GM12872 (cell line): ENCODE results near the gene PRSS3.

Experiments
- TF ChIP-seq, protein P1 (sequence below): IDR thresholded peaks from 3 replicates; pipeline ENCODE4 v1.5.1; 2011; ENCODE audit warnings: low read depth, mild to moderate bottlenecking, low read length, moderate library complexity; ENCODE audit not compliant: insufficient read depth

The PRSS3 gene

GRCh38 chr9:33765411-33765810 lies 29.9 kb upstream of the PRSS3 start:
- TF ChIP-seq, protein P1, sequence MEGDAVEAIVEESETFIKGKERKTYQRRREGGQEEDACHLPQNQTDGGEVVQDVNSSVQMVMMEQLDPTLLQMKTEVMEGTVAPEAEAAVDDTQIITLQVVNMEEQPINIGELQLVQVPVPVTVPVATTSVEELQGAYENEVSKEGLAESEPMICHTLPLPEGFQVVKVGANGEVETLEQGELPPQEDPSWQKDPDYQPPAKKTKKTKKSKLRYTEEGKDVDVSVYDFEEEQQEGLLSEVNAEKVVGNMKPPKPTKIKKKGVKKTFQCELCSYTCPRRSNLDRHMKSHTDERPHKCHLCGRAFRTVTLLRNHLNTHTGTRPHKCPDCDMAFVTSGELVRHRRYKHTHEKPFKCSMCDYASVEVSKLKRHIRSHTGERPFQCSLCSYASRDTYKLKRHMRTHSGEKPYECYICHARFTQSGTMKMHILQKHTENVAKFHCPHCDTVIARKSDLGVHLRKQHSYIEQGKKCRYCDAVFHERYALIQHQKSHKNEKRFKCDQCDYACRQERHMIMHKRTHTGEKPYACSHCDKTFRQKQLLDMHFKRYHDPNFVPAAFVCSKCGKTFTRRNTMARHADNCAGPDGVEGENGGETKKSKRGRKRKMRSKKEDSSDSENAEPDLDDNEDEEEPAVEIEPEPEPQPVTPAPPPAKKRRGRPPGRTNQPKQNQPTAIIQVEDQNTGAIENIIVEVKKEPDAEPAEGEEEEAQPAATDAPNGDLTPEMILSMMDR: no peak

DNA sequence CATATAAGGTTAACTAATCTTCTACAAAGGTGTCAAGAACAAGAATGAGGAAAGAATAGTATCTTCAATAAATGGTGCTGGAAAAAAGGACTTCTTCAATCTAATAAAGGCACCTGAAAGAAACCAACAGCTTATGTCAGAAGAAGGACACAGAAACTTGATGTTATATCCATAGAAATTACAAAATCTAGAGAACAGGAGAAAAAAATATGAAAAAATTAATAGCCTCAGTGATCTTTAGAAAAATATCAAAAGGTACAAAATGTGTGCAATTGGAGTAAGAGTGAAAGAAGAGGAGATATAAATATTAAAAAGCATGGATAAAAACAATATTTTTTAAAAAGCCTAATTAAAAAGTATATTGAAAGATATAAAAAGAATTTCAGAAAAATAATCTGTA lies 18.8 kb upstream of the PRSS3 start:
- TF ChIP-seq, protein P1: no peak

GRCh38 chr9:33778700-33779351 lies 16.5 kb upstream of the PRSS3 start:
- TF ChIP-seq, protein P1: peak; percentile 89

DNA sequence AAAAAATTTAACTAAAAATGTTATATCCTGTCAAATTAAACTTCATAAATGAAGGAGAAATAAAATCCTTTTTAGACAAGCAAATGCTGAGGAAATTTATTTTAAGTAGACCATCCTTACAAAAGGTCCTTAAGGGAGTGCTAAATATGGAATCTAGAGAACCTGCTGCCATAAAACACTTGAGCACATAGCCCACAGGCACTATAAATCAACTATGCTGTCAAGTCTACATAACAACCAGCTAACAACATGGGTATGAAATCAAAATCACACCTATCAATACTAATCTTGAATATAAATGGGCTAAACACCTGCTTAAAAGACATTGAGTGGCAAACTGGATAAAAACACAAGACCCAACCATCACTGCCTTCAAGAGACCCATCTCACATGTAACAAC lies 15.1 kb upstream of the PRSS3 start:
- TF ChIP-seq, protein P1: no peak

GRCh38 chr9:33781736-33782135 lies 13.6 kb upstream of the PRSS3 start:
- TF ChIP-seq, protein P1: no peak

- TF ChIP-seq, protein P1: no peak
Observed at GRCh38 chr9:33782395-33783152, 12.8 kb upstream of the PRSS3 start.

- TF ChIP-seq, protein P1: peak; percentile 56
Observed at GRCh38 chr9:33785914-33786313, 9.4 kb upstream of the PRSS3 start.
